Gastroesophageal sphincter (tissue), 4 donors: ENCODE data around the gene BRINP3. TPM values are rescaled to one million over a fixed set of nuclear protein-coding genes. Genes with fewer than 3 reads are reported as not detected.

ENCODE experiments used
- ATAC-seq: fragments of 150-250 bp; one replicate; pipeline ENCODE4 v1.9.1; 2016; ENCODE audit warnings: mild to moderate bottlenecking, moderate library complexity
- H3K27ac ChIP-seq, 4 donors: fragments of 200-600 bp; sonication (generic) in 3 of 4; 1 replicate in 3 of 4; 2 replicates in 1 of 4; pipeline ENCODE4 v1.5.1; 2016 to 2019
- H3K27me3 ChIP-seq: fragments of 200-600 bp; sonication (generic); one replicate; pipeline ENCODE4 v1.5.1; 2019
- H3K36me3 ChIP-seq, 2 donors: fragments of 200-600 bp; sonication (generic); one replicate each; pipeline ENCODE4 v1.5.1; 2019; ENCODE audit warnings: control low read depth in 1 of 2
- H3K4me1 ChIP-seq, 3 donors: fragments of 200-600 bp; sonication (generic); 1 replicate in 2 of 3; 2 replicates in 1 of 3; pipeline ENCODE4 v1.5.1; 2016 to 2019; ENCODE audit warnings: control low read depth in 2 of 3
- H3K4me3 ChIP-seq, 2 donors: fragments of 200-600 bp; sonication (generic); one replicate each; pipeline ENCODE4 v1.5.1; 2019; ENCODE audit warnings: mild to moderate bottlenecking in 1 of 2, moderate library complexity in 1 of 2
- H3K9me3 ChIP-seq, 3 donors: fragments of 200-600 bp; sonication (generic); one replicate each; pipeline ENCODE4 v1.5.1; 2017 to 2019; ENCODE audit warnings: control low read depth in 2 of 3
- EP300 ChIP-seq: sonication (generic); formaldehyde crosslinking; IDR thresholded peaks from one replicate; pipeline ENCODE4 v1.6.1; 2017; ENCODE audit warnings: antibody characterized with exemption, mild to moderate bottlenecking
- POLR2A ChIP-seq, 2 donors: fragments of 450-650 bp; IDR thresholded peaks; one replicate each; pipeline ENCODE4 v1.6.1; 2017; ENCODE audit warnings: antibody characterized with exemption in 2 of 2, mild to moderate bottlenecking in 2 of 2, moderate library complexity in 1 of 2
- POLR2AphosphoS5 ChIP-seq: sonication (generic); formaldehyde crosslinking; IDR thresholded peaks from one replicate; pipeline ENCODE4 v1.6.1; 2017; ENCODE audit warnings: antibody characterized with exemption
- WGBS, 2 donors: methylation state at CpG; one replicate each; pipeline ENCODE4 v1.1.5; 2018; ENCODE audit warnings: low coverage in 1 of 2; 5-methylcytosine and 5-hydroxymethylcytosine counted together
- total RNA-seq, 4 donors: library from RNA; depleted of rRNA; stranded (reverse); fragments of >200 nt; gene quantifications; one replicate each; pipeline ENCODE4 v1.1.0, GENCODE V29; 2016
- TF ChIP-seq, protein P1 (sequence below), 4 experiments: fragments of 200-600 bp in 2 of 4; fragments of 450-650 bp in 2 of 4; sonication (generic) in 1 of 4; IDR thresholded peaks; one replicate each; pipeline ENCODE4 v1.5.1; 2017 to 2019; ENCODE audit warnings: antibody characterized with exemption in 4 of 4, mild to moderate bottlenecking in 2 of 4, moderate library complexity in 2 of 4

The BRINP3 gene
- total RNA-seq, 4 donors from 2014 or later: 6.7 to 24.7 (median 12.0) TPM

DNA sequence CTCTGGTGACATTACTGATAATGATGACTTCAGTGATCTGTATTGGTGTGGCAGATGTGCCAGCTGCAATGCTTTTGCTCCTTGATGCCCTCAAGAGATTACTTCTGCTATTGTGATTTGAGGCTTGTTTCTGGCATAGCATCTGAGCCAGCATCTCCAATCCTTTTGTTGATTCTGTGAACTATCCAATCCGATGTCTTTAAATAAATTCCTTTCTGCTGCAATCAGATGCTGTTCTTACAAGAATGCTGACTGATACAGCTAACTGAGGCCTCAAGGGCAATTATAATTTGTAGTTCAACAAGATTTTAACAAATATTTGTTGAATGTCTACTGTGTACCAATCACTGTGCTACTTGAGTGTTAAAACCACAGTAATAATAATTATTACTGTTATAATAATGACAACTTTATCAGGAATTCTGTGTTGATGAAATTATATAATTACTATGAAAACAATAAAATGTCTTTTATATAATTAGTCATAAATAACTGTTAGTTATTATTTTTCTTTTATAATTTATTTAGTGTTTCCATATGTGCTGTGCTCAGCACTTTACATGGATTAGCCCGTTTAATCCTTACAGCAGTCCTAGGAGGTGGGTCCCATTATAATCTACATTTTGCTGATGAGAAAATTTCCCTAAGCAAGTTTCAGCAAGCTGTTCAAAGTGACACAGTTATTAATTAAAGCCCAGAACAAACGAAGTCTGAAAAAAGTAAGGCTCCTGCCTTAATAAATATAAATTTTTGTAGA lies 308.2 kb downstream of the BRINP3 start:
- H3K36me3 ChIP-seq: no peaks in the 10 kb centered on the region
- H3K4me1 ChIP-seq: no peaks in the 10 kb centered on the region
- no peaks in the 10 kb centered on the region for H3K27me3 ChIP-seq
- no peak overlapping the region for H3K27ac ChIP-seq
- TF ChIP-seq POLR2A (IDR thresholded peaks at IDR 0.05) (no peak), EP300 (no peak), POLR2AphosphoS5 (no peak)
- TF ChIP-seq, protein P1, sequence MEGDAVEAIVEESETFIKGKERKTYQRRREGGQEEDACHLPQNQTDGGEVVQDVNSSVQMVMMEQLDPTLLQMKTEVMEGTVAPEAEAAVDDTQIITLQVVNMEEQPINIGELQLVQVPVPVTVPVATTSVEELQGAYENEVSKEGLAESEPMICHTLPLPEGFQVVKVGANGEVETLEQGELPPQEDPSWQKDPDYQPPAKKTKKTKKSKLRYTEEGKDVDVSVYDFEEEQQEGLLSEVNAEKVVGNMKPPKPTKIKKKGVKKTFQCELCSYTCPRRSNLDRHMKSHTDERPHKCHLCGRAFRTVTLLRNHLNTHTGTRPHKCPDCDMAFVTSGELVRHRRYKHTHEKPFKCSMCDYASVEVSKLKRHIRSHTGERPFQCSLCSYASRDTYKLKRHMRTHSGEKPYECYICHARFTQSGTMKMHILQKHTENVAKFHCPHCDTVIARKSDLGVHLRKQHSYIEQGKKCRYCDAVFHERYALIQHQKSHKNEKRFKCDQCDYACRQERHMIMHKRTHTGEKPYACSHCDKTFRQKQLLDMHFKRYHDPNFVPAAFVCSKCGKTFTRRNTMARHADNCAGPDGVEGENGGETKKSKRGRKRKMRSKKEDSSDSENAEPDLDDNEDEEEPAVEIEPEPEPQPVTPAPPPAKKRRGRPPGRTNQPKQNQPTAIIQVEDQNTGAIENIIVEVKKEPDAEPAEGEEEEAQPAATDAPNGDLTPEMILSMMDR (IDR thresholded peaks at IDR 0.05): no peak
- ATAC-seq: no peak
- WGBS, 2 donors: 56 to 58% methylated on average over 3 of the region's 3 CpGs
- no peak overlapping the region for H3K4me3 ChIP-seq
- H3K9me3 ChIP-seq: no peaks in the 10 kb centered on the region

DNA sequence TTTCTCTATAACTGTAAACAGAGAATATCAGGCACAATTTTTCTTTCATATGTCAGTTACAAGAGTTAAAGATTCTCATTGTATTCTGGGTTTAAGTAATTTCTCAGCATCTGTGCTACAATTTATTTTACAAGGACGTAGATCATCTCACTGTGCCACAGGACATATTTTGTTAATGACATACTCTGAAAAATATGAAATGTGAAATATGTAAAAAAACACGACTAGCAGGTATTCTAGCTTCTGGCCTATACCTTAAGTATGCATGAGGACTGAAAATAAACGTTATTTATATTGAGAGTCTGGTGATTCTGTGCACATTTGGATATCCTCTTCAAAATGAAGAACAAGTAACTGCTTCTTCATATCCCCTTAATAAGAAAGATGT lies 308.8 kb downstream of the BRINP3 start:
- no peaks in the 10 kb centered on the region for H3K9me3 ChIP-seq
- no peaks in the 10 kb centered on the region for H3K36me3 ChIP-seq
- no peak overlapping the region for H3K27ac ChIP-seq
- WGBS, 2 donors: 38 to 54% methylated on average over 3 of the region's 3 CpGs
- no peak for TF ChIP-seq EP300
- no peak for TF ChIP-seq POLR2AphosphoS5
- TF ChIP-seq, protein P1 (IDR thresholded peaks at IDR 0.05): no peak
- TF ChIP-seq POLR2A (IDR thresholded peaks at IDR 0.05): no peak
- no peak overlapping the region for H3K4me3 ChIP-seq
- no peaks in the 10 kb centered on the region for H3K4me1 ChIP-seq
- H3K27me3 ChIP-seq: no peaks in the 10 kb centered on the region
- no peak for ATAC-seq

DNA sequence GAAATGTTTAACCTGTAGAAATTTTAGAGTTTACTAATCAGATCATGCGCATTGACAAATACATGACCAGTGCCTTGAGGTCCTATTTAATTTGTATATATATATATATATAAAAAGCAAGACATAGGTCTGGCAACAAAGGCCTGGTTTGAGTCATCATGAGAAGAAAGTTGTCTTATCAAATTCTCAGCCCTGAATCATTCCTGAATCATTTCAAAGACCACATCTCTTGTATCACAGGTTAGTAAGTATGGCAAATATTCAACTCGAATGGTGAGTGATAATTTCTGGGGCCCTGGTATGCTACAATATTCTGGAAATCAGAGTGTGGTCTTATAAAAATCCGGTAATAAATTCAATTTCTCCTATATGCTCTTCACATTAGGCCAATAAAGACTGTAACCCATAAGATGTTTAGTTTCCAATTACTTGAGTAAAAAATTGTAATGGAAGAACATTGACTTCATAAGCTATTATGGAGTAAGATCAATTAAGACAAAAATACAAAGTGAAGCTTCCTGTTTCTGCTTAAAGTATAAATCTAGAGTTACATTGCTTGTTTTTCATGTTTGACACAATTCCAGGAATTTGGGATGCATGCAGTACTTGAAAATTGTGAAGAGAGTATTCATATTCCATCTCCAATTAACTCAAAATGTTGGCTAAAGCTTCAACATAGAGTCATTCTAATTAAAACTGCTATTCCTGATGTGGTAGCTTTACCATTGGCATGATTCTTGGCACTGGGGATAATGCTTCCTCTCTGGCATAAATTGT lies 309.4 kb downstream of the BRINP3 start:
- no peaks in the 10 kb centered on the region for H3K9me3 ChIP-seq
- 82 to 96% methylated on average over 3 of the region's 3 CpGs for WGBS, 2 donors
- H3K27me3 ChIP-seq: no peaks in the 10 kb centered on the region
- no peak for ATAC-seq
- H3K4me3 ChIP-seq: no peak overlapping the region
- no peaks in the 10 kb centered on the region for H3K36me3 ChIP-seq
- TF ChIP-seq POLR2A (IDR thresholded peaks at IDR 0.05) (no peak), POLR2AphosphoS5 (no peak), EP300 (no peak)
- TF ChIP-seq, protein P1 (IDR thresholded peaks at IDR 0.05): no peak
- no peak overlapping the region for H3K27ac ChIP-seq
- no peaks in the 10 kb centered on the region for H3K4me1 ChIP-seq

DNA sequence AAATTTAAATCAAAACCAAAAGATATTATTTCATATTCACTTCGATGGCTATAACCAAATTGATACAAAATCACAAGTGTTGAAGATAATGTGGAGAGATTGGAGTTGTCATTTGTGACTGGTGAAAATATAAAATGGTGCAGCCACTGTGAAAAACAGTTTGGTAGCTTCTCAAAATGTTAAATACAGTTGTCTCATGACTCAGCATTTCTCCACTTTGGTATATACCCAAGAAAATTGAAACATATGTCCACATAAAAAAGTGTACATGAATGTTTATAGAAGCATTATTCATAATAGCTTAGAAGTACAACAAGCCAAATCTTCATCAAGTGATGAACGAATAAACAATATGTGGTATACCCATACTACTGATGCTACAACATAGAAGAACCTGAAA lies 318.5 kb downstream of the BRINP3 start:
- ATAC-seq: no peak
- no peaks in the 10 kb centered on the region for H3K4me1 ChIP-seq
- 83 to 100% methylated on average over 2 of the region's 2 CpGs for WGBS, 2 donors

More for the DNA sequence above, 318.5 kb downstream of the BRINP3 start:
- H3K4me3 ChIP-seq: no peak overlapping the region
- TF ChIP-seq POLR2A (IDR thresholded peaks at IDR 0.05) (no peak), POLR2AphosphoS5 (no peak), EP300 (no peak)
- TF ChIP-seq, protein P1 (IDR thresholded peaks at IDR 0.05): no peak
- no peaks in the 10 kb centered on the region for H3K9me3 ChIP-seq
- no peak overlapping the region for H3K27ac ChIP-seq
- no peaks in the 10 kb centered on the region for H3K27me3 ChIP-seq
- H3K36me3 ChIP-seq: no peaks in the 10 kb centered on the region
